Activated naive CD4-positive, alpha-beta T cell (primary cell): Measurements from ENCODE around the gene KCNQ5.

Source experiments
- DNase-seq, 4 experiments: peaks; one replicate each; lab custom pipeline; 2025; lab: John Stamatoyannopoulos, UW

KCNQ5 gene

GRCh38 chr6:72741083-72741482 lies 119.2 kb downstream of the KCNQ5 start:
- no peak for DNase-seq

- DNase-seq = no peak
Observed at GRCh38 chr6:72742001-72742673, 120.3 kb downstream of the KCNQ5 start.

- no peak for DNase-seq
Observed at GRCh38 chr6:72746276-72746675, 124.4 kb downstream of the KCNQ5 start.

- DNase-seq = no peak
Observed at GRCh38 chr6:72748759-72749158, 126.9 kb downstream of the KCNQ5 start.

GRCh38 chr6:72755752-72756151 lies 133.9 kb downstream of the KCNQ5 start:
- no peak for DNase-seq

GRCh38 chr6:72757048-72757447 lies 135.2 kb downstream of the KCNQ5 start:
- no peak for DNase-seq

- no peak for DNase-seq
Observed at GRCh38 chr6:72757926-72758325, 136.1 kb downstream of the KCNQ5 start.

GRCh38 chr6:72758901-72759300 lies 137.0 kb downstream of the KCNQ5 start:
- DNase-seq = no peak

- DNase-seq = no peak
Observed at GRCh38 chr6:72760114-72760793, 138.4 kb downstream of the KCNQ5 start.

GRCh38 chr6:72761761-72762160 lies 139.9 kb downstream of the KCNQ5 start:
- no peak for DNase-seq

GRCh38 chr6:72769459-72770125 lies 147.7 kb downstream of the KCNQ5 start:
- no peak for DNase-seq

- DNase-seq = no peak
Observed at GRCh38 chr6:72770959-72771358, 149.1 kb downstream of the KCNQ5 start.

- no peak for DNase-seq
Observed at GRCh38 chr6:72776456-72776855, 154.6 kb downstream of the KCNQ5 start.

GRCh38 chr6:72781624-72782023 lies 159.8 kb downstream of the KCNQ5 start:
- DNase-seq = no peak

GRCh38 chr6:72783035-72783434 lies 161.2 kb downstream of the KCNQ5 start:
- DNase-seq = no peak

- DNase-seq = no peak
Observed at GRCh38 chr6:72783666-72784065, 161.8 kb downstream of the KCNQ5 start.

- no peak for DNase-seq
Observed at GRCh38 chr6:72784071-72784470, 162.2 kb downstream of the KCNQ5 start.

GRCh38 chr6:72784581-72784980 lies 162.7 kb downstream of the KCNQ5 start:
- no peak for DNase-seq

GRCh38 chr6:72787391-72788031 lies 165.6 kb downstream of the KCNQ5 start:
- no peak for DNase-seq

- no peak for DNase-seq
Observed at GRCh38 chr6:72788188-72788587, 166.3 kb downstream of the KCNQ5 start.

GRCh38 chr6:72789145-72789544 lies 167.3 kb downstream of the KCNQ5 start:
- DNase-seq = no peak

- no peak for DNase-seq
Observed at GRCh38 chr6:72792692-72793091, 170.8 kb downstream of the KCNQ5 start.
